Measurements from ENCODE around the gene ITGA2.

- no peak for TF ChIP-seq ZNF274 (IDR thresholded peaks at IDR 0.05; ENCODE audit: low read depth, low read length)
- no peak for TF ChIP-seq YY1 (IDR thresholded peaks at IDR 0.05; ENCODE audit: insufficient read depth, insufficient read length)
- no peak for TF ChIP-seq SUZ12 (IDR thresholded peaks at IDR 0.05; ENCODE audit: extremely low read depth, insufficient read depth, insufficient read length)
Observed at GRCh38 chr5:53123702-53124101, 134.6 kb downstream of the ITGA2 start.

All from NT2/D1 (cell line).